ENCODE measurements around the gene CSH1.
"Not testable (repeated sequence)": the region's sequence is repeated elsewhere in the genome, so short reads cannot be mapped to it uniquely, and the experiment has no call there.

DNA sequence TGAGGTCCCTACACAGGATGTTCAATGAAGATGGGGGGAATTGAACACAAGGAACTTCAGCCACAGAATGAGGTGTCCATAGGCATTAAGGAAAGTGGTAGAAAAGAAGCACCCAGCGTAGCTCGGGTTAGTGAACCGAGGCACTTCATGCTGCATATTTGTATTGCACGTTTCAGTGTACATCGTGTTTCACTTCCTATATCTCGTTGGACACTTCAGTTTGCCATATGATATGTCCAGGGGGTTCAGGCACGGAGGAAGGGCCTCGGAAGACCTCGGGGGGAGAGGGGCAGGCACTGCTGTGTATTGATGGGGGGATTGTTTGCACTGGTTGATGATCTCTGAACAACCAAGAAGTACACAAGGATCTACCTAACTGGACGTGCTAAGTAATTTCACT is 19.4 kb upstream of the CSH1 start:
- TF ChIP-seq CTCF (tag by site-specific recombination; IDR thresholded peaks at IDR 0.05); SP2 (tag by site-specific recombination; IDR thresholded peaks at IDR 0.05); ZNF274 (IDR thresholded peaks at IDR 0.05; ENCODE audit: low read length); ZNF274 (tag by site-specific recombination; IDR thresholded peaks at IDR 0.05; ENCODE audit: borderline replicate concordance): not testable (repeated sequence)

All from HEK293 (cell line).